Glomerular visceral epithelial cell (primary cell): ENCODE measurements around the gene GLA.

Experiments
- DNase-seq: peaks from one replicate; pipeline ENCODE4 v3.0.0-alpha.2; 2016; ENCODE audit errors: extremely low spot score

GLA gene

GRCh38 chrX:101407748-101408531 lies at the start of gene GLA, which contains the start of gene HNRNPH2:
Gene GLA (minus strand): TSS chrX:101407925. CDS start chrX:101407903, 22 bp downstream.
Gene HNRNPH2 (plus strand): TSS chrX:101408222. CDS start chrX:101411989, 3,767 bp downstream.
- DNase-seq: peak; percentile 97

- no peak for DNase-seq
These were observed 44.3 kb upstream of the GLA start for GRCh38 chrX:101452056-101452455.

GRCh38 chrX:101450961-101451360 lies 43.2 kb upstream of the GLA start:
- no peak for DNase-seq

GRCh38 chrX:101450085-101450484 lies 42.4 kb upstream of the GLA start:
- DNase-seq: no peak

- no peak for DNase-seq
These were observed 41.6 kb upstream of the GLA start for GRCh38 chrX:101449279-101449678.

GRCh38 chrX:101442085-101442484 lies 34.4 kb upstream of the GLA start:
- no peak for DNase-seq

GRCh38 chrX:101430457-101431078 lies 22.8 kb upstream of the GLA start:
- DNase-seq: peak; percentile 12

GRCh38 chrX:101429934-101430333 lies 22.2 kb upstream of the GLA start:
- no peak for DNase-seq

- no peak for DNase-seq
These were observed 20.2 kb upstream of the GLA start for GRCh38 chrX:101427954-101428353.

- no peak for DNase-seq
These were observed 11.8 kb upstream of the GLA start for GRCh38 chrX:101419489-101419888.

- peak; percentile 31 for DNase-seq
These were observed 10.5 kb upstream of the GLA start for GRCh38 chrX:101417981-101418841.

- no peak for DNase-seq
These were observed 9.5 kb upstream of the GLA start for GRCh38 chrX:101417190-101417589.

GRCh38 chrX:101416691-101417090 lies 9.0 kb upstream of the GLA start:
- DNase-seq: no peak

GRCh38 chrX:101415180-101416145 lies 7.7 kb upstream of the GLA start:
- peak; percentile 59 for DNase-seq

- DNase-seq: no peak
These were observed 4.3 kb upstream of the GLA start for GRCh38 chrX:101411984-101412383.

GRCh38 chrX:101410461-101410860 lies 2.7 kb upstream of the GLA start:
- DNase-seq: no peak

GRCh38 chrX:101409043-101409442 lies 1.3 kb upstream of the GLA start:
- DNase-seq: no peak

- no peak for DNase-seq
These were observed 762 bp upstream of the GLA start for GRCh38 chrX:101408532-101408841.

GRCh38 chrX:101407167-101407747 lies 468 bp downstream of the GLA start:
- no peak for DNase-seq

- DNase-seq: no peak
These were observed 7.9 kb downstream of the GLA start for GRCh38 chrX:101399825-101400224.

GRCh38 chrX:101398694-101399093 lies 9.0 kb downstream of the GLA start:
- no peak for DNase-seq
